ENCODE results near the gene TLCD3B.

Gene TLCD3B, protein sequence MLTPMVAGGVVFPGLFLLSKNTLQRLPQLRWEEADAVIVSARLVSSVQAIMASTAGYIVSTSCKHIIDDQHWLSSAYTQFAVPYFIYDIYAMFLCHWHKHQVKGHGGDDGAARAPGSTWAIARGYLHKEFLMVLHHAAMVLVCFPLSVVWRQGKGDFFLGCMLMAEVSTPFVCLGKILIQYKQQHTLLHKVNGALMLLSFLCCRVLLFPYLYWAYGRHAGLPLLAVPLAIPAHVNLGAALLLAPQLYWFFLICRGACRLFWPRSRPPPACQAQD

GRCh38 chr16:30030841-30031413, at the start of gene TLCD3B:
TLCD3B (minus strand) TSS chr16:30031271; CDS start chr16:30030527, 744 bp downstream.
- no peak for DNase-seq

DNA sequence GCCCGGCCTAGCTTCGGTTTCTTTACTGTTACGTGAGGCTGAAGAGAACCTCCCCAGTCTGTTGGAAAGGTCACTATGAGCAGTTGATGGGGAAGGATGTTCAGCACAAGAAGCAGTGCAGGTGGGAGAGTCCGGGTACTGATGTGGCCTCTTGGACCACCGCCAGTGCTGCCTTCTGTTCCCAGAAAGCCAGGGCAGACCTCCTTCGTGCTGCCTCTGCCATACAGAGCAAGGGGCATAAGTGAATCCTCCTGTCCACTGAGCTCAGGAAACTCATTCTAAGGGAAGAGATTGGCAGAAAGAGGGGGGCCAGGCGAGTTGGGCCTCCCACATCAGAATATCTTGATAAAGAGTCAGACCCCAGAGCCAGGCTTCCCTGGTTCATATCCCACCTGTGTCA, 48.4 kb upstream of the TLCD3B start:
- DNase-seq: no peak

- no peak for DNase-seq
These were observed 47.7 kb upstream of the TLCD3B start for GRCh38 chr16:30078744-30079143.

GRCh38 chr16:30077656-30078055, 46.6 kb upstream of the TLCD3B start:
- no peak for DNase-seq

- no peak for DNase-seq
These were observed 45.3 kb upstream of the TLCD3B start for GRCh38 chr16:30076276-30076791.

DNA sequence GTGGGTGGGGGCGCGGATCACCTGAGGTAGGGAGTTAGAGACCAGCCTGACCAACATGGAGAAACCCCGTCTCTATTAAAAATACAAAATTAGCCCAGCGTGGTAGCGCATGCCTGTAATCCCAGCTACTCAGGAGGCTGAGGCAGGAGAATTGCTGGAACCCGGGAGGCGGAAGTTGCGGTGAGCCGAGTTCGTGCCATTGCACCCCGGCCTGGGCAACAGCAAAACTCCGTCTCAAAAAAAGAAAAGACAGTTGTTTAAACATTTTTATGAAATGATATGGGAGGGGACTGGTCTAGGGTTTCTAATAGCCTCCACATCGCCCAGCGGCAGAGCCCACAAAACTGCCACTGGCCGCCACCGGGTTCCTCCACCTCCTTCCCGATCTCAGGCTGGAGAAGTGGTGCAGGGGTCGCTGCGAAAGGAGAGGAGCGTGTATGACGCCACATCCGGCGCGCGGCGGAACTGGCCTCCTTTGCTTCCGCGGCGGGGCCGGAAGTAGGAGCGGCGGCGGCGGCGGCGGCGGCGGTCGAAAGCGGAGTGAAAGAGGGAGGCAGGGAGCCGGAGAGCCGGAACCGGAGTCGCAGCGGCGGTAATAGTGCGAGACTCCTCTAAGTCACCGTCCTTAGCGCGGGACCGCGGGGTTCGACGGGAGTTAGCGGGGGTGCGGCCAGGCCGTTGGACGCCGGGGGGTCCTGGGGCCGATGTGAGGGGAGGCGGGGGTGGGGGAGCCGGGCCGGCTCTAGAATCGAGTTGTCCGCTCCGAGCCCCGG, 44.6 kb upstream of the TLCD3B start, which contains the start of gene PPP4C:
PPP4C (plus strand) TSS at position 492 of the 773 bp plus-strand sequence. CDS start 384 bp downstream, outside the sequence.
- DNase-seq: peak; percentile 94

- no peak for DNase-seq
These were observed 39.4 kb upstream of the TLCD3B start for GRCh38 chr16:30070490-30070889.

DNA sequence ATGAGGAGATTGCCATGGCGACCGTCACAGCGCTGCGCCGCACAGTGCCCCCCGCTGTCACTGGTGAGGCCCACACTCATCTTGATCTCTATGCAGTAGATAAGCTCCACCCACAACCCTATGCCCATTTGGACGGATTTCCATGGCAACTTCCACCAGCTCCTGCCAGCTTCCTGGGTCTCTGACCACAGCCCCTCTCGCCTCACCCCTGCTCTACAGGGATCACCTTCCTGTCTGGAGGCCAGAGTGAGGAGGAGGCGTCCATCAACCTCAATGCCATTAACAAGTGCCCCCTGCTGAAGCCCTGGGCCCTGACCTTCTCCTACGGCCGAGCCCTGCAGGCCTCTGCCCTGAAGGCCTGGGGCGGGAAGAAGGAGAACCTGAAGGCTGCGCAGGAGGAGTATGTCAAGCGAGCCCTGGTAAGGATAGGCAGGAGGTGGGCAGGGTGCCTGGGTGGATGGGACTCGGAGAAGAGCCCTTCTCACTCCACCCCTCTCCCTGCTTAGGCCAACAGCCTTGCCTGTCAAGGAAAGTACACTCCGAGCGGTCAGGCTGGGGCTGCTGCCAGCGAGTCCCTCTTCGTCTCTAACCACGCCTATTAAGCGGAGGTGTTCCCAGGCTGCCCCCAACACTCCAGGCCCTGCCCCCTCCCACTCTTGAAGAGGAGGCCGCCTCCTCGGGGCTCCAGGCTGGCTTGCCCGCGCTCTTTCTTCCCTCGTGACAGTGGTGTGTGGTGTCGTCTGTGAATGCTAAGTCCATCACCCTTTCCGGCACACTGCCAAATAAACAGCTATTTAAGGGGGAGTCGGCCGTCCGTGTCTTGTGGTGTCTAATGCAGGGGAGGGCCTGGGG, 38.8 kb upstream of the TLCD3B start:
- DNase-seq: no peak

DNA sequence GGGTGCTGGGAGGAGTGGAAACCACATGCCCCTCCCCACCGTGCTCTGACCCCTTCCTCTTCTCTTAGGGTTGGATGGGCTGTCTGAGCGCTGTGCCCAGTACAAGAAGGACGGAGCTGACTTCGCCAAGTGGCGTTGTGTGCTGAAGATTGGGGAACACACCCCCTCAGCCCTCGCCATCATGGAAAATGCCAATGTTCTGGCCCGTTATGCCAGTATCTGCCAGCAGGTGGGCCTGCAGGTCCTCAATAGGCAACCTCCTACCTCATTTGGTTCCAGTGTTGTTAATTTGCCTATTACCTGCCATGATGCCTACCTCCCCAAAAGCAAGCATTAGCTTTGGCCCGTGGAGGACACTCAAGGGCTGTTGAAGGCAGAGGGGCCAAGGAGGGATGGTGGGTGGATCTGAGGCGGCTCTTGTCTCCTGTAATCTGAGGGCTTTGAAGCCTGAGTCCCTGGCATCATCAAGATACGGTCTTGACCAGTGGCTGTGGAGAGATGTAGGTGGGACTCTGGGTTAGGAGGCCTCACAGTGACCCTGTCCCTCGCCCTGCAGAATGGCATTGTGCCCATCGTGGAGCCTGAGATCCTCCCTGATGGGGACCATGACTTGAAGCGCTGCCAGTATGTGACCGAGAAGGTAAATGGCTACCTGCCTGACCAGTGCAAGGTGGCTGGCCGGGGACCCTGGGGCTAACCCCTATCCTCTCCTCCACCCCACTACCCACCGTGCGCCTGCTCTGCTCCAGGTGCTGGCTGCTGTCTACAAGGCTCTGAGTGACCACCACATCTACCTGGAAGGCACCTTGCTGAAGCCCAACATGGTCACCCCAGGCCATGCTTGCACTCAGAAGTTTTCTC, 37.9 kb upstream of the TLCD3B start:
- DNase-seq: no peak

DNA sequence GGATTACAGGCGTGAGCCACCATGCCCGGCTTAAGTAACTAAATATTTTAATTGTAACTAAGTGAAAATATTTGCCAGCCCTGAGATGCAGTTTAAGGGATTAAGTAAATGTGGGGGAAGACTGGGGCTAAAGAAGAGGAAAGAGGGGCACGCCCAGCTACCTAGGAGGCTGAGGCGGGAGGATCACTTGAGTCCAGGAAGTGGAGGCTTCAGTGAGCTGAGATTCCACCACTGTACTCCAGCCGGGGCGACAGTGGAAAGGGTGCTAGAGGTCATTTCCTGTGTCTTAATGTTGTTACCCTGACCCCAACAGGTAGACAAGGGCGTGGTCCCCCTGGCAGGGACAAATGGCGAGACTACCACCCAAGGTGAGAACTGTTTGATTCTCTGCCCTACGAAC, 37.3 kb upstream of the TLCD3B start:
- DNase-seq: no peak

- DNase-seq: no peak
These were observed 36.5 kb upstream of the TLCD3B start for GRCh38 chr16:30067584-30067916.

GRCh38 chr16:30066761-30067583, 35.9 kb upstream of the TLCD3B start:
- DNase-seq: no peak

- no peak for DNase-seq
These were observed 35.1 kb upstream of the TLCD3B start for GRCh38 chr16:30065943-30066760.

DNA sequence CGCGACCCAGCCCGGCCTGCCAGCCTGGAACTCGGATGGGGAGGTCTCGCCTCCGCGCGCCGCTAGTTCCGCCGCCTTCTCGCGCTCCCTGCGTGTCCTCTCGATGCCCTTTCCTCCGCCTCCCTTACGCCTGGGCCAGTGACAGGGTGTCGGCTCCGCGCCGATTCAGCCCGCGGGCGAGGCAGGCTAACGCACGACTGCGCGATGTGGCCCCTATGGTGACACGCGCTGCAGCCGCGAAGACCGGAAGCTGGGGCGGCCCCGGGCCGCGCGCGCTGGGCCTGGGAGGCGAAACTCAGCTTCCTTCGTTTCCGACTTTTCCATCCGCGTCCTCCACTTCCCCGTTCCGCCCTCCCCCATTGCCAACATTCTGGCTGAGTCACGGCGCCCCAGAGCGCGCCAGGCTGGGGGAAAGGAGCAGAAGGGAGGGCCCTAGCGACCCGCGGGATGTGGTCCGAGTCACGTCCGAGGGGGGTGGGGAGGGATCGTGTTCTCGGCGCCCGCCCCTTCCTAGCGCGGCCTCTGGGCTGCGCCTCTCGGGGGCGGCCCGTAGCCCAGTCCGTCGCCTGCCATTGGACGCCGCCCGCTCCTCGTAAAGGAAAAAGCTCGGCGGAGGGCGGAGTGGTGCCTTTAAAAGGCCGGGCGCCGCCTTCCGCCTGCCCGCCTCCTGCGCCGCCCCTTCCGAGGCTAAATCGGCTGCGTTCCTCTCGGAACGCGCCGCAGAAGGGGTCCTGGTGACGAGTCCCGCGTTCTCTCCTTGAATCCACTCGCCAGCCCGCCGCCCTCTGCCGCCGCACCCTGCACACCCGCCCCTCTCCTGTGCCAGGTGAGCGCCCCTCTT, 34.3 kb upstream of the TLCD3B start, which contains the start of gene ALDOA:
ALDOA (plus strand) TSS at position 659 of the 841 bp plus-strand sequence. CDS start 1,138 bp downstream, outside the sequence.
- DNase-seq: peak; percentile 97

DNA sequence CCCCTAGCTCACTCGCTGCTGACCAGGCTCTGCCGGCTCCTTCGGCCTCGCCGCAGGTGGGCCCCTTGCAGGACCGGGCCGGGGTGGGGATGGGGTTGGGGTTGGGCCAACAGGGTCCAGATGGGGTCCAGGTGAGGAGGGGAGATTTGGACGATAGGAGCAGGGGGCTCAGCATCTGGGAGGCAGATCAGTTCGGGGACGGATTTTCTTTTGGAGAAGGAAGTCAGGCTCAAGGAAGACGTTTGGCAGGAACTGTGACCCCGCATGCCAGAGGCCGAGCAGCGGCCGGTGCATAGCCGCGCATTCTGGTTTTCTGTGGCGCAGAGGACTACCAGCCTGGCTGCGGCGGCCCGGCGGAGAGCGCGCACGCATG, 33.6 kb upstream of the TLCD3B start:
- no peak for DNase-seq

DNA sequence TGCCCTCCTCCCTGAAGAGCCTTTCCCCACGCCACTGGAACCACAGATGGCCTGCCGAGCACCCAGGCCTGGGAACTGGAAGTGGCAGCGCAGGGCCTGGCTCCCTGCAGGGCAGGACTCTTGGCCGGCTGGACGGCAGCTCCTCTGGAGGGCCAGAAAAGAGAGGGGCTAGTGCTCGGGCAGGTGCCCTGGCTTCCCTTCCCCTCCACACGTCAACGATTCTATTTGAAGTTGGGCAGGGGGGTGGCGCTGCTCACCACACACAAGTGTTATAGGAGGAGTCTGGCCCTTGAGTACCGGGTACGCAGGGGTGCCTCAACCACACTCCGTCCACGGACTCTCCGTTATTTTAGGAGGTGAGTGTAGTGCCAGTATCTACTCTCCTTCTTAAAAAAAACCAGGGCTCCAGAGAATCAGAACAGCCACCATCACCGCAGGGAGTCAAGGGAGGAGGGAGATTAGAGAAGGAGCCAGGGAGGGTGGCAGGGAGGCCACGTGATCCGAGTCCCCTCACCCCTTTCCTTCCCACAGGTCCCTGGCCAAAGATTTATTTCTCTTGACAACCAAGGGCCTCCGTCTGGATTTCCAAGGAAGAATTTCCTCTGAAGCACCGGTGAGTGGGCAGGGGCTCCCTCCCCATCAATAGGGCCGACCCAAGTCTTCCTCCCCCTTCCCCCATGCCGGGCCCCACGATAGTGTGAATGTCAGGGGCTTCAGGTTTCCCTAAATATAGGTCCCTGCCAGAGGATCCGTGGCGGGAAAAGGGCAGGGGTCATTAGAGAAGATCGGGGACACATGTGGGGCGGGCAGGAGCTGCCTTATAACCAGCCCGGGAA, 33.0 kb upstream of the TLCD3B start:
- DNase-seq: peak; percentile 89

GRCh38 chr16:30063278-30063892, 32.3 kb upstream of the TLCD3B start:
- no peak for DNase-seq
